Type B pancreatic cell (in vitro differentiated cells): Measurements from ENCODE around the gene JOSD2. TPM values are rescaled to one million over a fixed set of nuclear protein-coding genes. Genes with fewer than 3 reads are reported as not detected.

Experiments used
- DNase-seq: peaks from one replicate; pipeline ENCODE4 v3.0.0; 2021; ENCODE audit warnings: mixed read lengths; ENCODE audit not compliant: unreplicated experiment; ENCODE audit errors: extremely low spot score
- H3K27ac Mint-ChIP-seq: 2 replicates; pipeline ENCODE4 v1.8.0; 2021; ENCODE audit warnings: mild to moderate bottlenecking, mixed read lengths
- H3K27me3 Mint-ChIP-seq: 2 replicates; pipeline ENCODE4 v1.8.0; 2021; ENCODE audit warnings: mixed read lengths
- H3K36me3 Mint-ChIP-seq: 2 replicates; pipeline ENCODE4 v1.8.0; 2021; ENCODE audit warnings: mixed read lengths
- H3K4me1 Mint-ChIP-seq: one replicate; pipeline ENCODE4 v1.8.0; 2021; ENCODE audit warnings: mixed read lengths; ENCODE audit not compliant: unreplicated experiment
- H3K4me3 Mint-ChIP-seq: 2 replicates; pipeline ENCODE4 v1.8.0; 2021; ENCODE audit warnings: mild to moderate bottlenecking, mixed read lengths
- H3K9me3 Mint-ChIP-seq: 2 replicates; pipeline ENCODE4 v1.8.0; 2021; ENCODE audit warnings: mixed read lengths
- total RNA-seq: library from RNA; stranded (reverse); gene quantifications from 2 replicates; pipeline ENCODE4 v1.2.1, GENCODE V29; 2021; ENCODE audit warnings: low replicate concordance
- TF ChIP-seq, protein P1 (sequence below): fragments of 200-600 bp; sonication (generic); conservative IDR thresholded peaks from 2 replicates; pipeline ENCODE4 v1.5.0; 2021; ENCODE audit warnings: antibody characterized with exemption, mild to moderate bottlenecking

Gene JOSD2
- total RNA-seq, 1 donor from 2014 or later = 16.2 TPM

DNA sequence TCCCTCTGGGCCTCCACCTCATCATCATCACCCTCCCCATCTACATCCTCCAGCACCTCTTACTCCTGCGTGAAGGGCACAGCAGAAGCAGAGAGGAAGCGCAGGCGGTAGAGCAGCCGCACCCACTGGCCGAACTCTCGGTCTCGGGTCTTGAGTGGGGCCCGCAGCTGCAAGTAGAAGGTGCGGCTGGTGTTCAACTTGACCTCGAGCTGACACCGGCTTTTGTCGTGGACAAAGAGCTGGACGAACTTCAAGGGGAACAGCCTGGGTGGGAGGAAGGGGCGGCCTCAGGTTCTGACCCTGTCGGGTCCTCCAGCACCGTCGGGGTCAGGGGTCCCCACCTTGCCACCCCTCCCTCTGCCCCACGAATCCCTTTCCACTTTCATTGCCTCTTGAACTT lies 43.4 kb downstream of the JOSD2 start:
- TF ChIP-seq, protein P1, sequence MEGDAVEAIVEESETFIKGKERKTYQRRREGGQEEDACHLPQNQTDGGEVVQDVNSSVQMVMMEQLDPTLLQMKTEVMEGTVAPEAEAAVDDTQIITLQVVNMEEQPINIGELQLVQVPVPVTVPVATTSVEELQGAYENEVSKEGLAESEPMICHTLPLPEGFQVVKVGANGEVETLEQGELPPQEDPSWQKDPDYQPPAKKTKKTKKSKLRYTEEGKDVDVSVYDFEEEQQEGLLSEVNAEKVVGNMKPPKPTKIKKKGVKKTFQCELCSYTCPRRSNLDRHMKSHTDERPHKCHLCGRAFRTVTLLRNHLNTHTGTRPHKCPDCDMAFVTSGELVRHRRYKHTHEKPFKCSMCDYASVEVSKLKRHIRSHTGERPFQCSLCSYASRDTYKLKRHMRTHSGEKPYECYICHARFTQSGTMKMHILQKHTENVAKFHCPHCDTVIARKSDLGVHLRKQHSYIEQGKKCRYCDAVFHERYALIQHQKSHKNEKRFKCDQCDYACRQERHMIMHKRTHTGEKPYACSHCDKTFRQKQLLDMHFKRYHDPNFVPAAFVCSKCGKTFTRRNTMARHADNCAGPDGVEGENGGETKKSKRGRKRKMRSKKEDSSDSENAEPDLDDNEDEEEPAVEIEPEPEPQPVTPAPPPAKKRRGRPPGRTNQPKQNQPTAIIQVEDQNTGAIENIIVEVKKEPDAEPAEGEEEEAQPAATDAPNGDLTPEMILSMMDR = no peak
- Mint-ChIP-seq H3K36me3 (no peaks in the 10 kb centered on the region), H3K9me3 (no peaks in the 10 kb centered on the region), H3K4me1 (peaks cover 8% of the 10 kb centered on the region), H3K27me3 (no peaks in the 10 kb centered on the region), H3K27ac (no peak overlapping the region), H3K4me3 (no peak overlapping the region)
- DNase-seq = no peak

DNA sequence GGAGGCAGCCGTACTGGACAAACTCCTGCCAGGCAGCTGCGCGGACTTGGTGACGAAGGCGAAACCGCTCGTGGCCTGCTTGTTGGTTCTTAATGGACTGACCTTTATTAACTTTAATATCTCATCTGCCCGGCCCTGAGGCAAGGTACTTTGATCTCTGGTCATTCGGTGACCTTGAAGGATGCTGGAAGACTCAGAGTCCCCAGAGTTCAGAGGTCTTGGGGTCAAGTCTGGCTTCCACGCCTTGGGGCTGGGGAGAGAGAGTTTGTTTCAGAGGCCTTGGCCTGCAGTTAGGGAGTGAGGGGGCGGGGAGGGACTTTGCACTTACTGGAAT lies 44.3 kb downstream of the JOSD2 start:
- Mint-ChIP-seq H3K4me3 (no peak overlapping the region), H3K4me1 (peaks cover 8% of the 10 kb centered on the region), H3K9me3 (no peaks in the 10 kb centered on the region), H3K36me3 (no peaks in the 10 kb centered on the region), H3K27ac (no peak overlapping the region), H3K27me3 (no peaks in the 10 kb centered on the region)
- DNase-seq = no peak
- TF ChIP-seq, protein P1 = no peak

DNA sequence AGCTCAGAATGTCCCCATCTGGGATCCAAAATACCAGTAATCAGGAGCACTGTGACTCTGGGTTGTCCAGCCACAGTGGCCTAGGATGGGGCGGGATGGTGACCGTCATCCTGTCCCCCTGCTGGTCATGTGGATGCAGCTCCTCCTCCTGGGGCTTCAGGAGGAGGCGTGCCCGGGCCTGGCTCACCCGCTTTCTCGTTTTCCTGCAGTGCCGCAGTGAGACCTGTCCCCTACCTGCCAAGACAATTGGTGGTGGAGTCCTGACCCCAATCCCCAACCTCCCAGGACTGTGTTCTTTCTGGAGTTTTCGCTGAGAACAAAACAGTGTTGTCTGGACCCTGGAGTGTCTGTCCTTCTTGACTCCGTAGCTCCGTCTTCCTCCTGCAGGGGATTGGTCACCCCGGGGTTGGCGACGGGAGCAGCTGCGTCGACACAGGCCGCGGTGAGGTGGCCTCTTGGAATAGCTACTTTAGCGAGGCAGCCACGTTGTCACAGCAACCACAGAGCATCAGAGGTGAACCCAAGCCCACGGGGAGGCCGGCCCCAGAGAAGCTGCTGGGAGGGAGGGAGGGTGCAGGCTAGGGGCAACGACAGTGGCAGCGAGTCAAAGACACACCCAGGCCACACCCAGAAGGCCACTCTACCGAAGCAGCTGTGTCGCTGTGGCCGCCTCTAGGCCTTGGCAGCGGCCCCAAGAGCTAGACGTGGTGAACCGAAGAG lies 44.8 kb downstream of the JOSD2 start:
- no peak overlapping the region for H3K27ac Mint-ChIP-seq
- DNase-seq = no peak
- H3K9me3 Mint-ChIP-seq = no peaks in the 10 kb centered on the region
- TF ChIP-seq, protein P1 = peak; percentile 77
- no peak overlapping the region for H3K4me3 Mint-ChIP-seq
- no peaks in the 10 kb centered on the region for H3K27me3 Mint-ChIP-seq
- no peaks in the 10 kb centered on the region for H3K36me3 Mint-ChIP-seq
- H3K4me1 Mint-ChIP-seq = peaks cover 12% of the 10 kb centered on the region

DNA sequence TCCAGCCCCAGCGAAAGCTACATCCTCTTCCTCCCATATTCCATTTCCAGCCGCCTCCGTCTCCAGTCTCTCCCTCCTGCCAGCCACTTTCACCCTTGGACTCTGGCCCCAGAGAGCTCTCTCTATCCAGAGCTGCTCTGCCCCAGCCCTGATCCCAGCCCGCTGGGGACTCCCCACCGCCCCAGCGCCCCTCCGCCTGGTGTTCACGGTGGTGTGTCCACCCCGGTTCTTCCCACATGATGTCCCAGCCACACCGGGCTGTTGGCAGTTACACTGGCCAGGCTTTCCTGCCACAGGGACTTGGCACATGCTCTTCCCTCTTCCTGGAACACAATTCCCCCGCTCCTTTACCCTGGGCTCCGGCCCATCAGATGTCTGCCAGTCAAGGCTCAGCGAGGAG lies 46.0 kb downstream of the JOSD2 start:
- DNase-seq = no peak
- no peak overlapping the region for H3K4me3 Mint-ChIP-seq
- H3K27me3 Mint-ChIP-seq = no peaks in the 10 kb centered on the region
- TF ChIP-seq, protein P1 = no peak
- H3K9me3 Mint-ChIP-seq = no peaks in the 10 kb centered on the region
- no peaks in the 10 kb centered on the region for H3K36me3 Mint-ChIP-seq
- H3K27ac Mint-ChIP-seq = no peak overlapping the region
- H3K4me1 Mint-ChIP-seq = peaks cover 13% of the 10 kb centered on the region

DNA sequence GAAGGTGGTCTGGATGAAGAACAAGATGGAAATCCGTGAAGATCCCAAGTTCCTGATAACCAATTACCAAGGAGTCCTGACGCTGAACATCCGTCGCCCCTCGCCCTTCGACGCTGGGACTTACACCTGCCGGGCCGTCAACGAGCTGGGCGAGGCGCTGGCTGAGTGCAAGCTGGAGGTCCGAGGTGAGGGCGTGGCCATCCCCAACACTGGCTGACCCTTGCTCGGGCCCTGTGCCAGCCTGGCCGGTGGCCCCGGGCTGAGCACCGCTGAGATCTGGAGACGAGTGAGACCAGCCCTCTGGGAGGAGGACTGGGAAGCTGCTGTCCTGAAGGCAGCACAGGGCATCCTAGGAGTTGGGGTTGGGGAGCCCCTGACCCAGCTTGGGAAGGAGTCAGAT lies 46.6 kb downstream of the JOSD2 start:
- TF ChIP-seq, protein P1 = no peak
- no peak overlapping the region for H3K4me3 Mint-ChIP-seq
- peaks cover 13% of the 10 kb centered on the region for H3K4me1 Mint-ChIP-seq
- no peaks in the 10 kb centered on the region for H3K27me3 Mint-ChIP-seq
- H3K9me3 Mint-ChIP-seq = no peaks in the 10 kb centered on the region
- no peak for DNase-seq
- no peak overlapping the region for H3K27ac Mint-ChIP-seq
- no peaks in the 10 kb centered on the region for H3K36me3 Mint-ChIP-seq

DNA sequence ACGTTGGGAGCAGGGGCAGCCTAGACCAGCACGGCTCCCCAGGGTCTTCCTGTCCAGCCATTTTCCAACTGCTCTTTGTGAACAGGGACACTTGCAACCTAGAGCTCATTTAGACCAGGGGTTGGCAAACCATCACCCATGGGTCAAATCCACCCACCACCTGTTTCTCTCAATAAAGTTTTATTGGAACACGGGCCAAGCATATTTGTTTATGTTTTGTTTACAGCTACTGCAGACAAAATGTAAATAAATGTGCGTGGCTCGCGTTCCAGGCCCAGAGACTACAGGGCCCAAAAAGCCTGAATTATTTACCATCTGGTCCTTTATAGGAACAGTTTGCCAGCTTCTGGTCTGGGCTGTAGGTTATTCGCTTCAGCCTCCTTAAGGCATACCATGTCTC lies 48.0 kb downstream of the JOSD2 start:
- no peak overlapping the region for H3K27ac Mint-ChIP-seq
- TF ChIP-seq, protein P1 = no peak
- H3K4me3 Mint-ChIP-seq = no peak overlapping the region
- DNase-seq = no peak
- no peaks in the 10 kb centered on the region for H3K36me3 Mint-ChIP-seq
- H3K9me3 Mint-ChIP-seq = no peaks in the 10 kb centered on the region
- H3K4me1 Mint-ChIP-seq = peaks cover 10% of the 10 kb centered on the region
- H3K27me3 Mint-ChIP-seq = no peaks in the 10 kb centered on the region
